RWPE1 (cell line): Measurements from ENCODE around the gene RASSF1.
"Not testable (repeated sequence)": the region's sequence is repeated elsewhere in the genome, so short reads cannot be mapped to it uniquely, and the experiment has no call there.

Experiments used
- CTCF ChIA-PET: fragments of 350-600 bp; sonication (Branson Sonifier 250); formaldehyde crosslinking; extraction: SDS; loops from one replicate; lab custom pipeline; 2021; lab: Yijun Ruan, JAX
- POLR2A ChIA-PET: fragments of 400-600 bp; formaldehyde crosslinking; extraction: SDS; loops from one replicate; lab custom pipeline; 2020; ENCODE audit warnings: antibody characterized with exemption; ENCODE audit not compliant: low non-redundant PET; lab: Yijun Ruan, JAX
- DNase-seq: peaks from one replicate; pipeline ENCODE4 v3.0.0; 2012; ENCODE audit warnings: low spot score
- H3K27ac ChIP-seq: fragments of 450-650 bp; 2 replicates; pipeline ENCODE4 v1.5.1; 2017
- TF ChIP-seq, protein P1 (sequence below): fragments of 450-650 bp; conservative IDR thresholded peaks from 2 replicates; pipeline ENCODE4 v1.5.1; 2017; ENCODE audit warnings: low read depth, mild to moderate bottlenecking

Gene RASSF1

DNA sequence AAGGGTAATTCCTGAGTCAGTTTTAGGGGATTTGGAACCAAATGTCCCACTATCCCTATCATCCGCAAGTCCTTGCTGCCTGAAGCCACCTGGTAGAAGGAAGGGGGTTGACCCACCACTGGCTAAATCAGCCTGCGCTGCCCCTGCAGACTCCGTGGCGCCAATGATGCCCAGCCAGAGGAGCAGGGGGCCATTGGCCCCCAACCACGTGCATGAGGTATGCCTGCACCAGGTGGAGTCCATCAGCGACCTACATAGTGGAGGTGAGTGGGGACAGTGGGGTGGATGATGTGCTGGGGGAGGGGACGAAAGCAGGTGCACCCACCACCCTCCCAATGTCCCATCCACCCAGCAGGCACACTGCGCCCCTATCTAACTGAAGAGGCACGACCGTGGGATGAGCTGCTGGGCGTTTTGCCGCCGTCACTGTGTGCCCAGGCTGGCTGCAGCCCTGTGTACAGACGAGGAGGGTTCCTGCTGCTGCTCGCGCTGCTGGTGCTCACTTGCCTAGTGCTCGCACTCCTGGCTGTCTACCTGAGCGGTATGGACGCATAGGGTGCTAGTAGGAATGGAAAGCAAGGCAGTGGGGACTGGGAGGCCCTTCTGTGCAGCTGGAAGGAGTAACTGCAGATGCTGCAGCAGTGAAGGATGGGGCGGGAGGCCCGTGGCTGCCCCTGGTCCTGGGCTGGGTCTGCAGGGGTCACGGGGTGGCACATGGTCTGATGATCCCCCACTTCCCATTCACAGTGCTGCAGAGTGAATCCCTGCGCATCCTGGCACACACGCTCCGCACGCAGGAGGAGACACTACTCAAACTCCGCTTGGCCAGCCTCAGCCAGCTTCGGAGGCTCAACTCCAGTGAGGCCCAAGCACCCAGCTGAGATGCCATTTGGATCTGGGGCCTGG, 54.1 kb downstream of the RASSF1 start:
- ChIA-PET CTCF (no interaction called here), POLR2A (no interaction called here)
- TF ChIP-seq, protein P1, sequence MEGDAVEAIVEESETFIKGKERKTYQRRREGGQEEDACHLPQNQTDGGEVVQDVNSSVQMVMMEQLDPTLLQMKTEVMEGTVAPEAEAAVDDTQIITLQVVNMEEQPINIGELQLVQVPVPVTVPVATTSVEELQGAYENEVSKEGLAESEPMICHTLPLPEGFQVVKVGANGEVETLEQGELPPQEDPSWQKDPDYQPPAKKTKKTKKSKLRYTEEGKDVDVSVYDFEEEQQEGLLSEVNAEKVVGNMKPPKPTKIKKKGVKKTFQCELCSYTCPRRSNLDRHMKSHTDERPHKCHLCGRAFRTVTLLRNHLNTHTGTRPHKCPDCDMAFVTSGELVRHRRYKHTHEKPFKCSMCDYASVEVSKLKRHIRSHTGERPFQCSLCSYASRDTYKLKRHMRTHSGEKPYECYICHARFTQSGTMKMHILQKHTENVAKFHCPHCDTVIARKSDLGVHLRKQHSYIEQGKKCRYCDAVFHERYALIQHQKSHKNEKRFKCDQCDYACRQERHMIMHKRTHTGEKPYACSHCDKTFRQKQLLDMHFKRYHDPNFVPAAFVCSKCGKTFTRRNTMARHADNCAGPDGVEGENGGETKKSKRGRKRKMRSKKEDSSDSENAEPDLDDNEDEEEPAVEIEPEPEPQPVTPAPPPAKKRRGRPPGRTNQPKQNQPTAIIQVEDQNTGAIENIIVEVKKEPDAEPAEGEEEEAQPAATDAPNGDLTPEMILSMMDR = no peak
- peak overlapping the region; percentile 93 for H3K27ac ChIP-seq
- no peak for DNase-seq

DNA sequence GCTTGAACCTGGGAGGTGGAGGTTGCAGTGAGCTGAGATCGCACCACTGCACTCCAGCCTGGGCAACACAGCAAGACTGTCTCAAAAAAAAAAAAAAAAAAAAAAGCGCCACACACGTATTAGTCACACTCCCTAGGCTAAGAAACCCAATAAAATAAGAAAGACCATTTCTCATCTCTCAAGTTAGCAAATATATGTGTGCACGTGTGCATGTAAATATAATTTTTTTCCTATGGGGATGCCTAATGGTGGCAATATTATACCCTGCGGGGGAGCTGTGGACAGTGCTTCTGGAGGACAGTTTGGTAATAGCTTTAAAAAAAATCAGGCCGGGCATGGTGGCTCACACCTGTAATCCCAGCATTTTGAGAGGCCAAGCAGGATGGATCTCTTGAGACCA, 56.5 kb downstream of the RASSF1 start:
- CTCF ChIA-PET, DNase-seq: not testable (repeated sequence)
- H3K27ac ChIP-seq = peak overlapping the region; percentile 29; the same call in 1 of the 2 replicates
- POLR2A ChIA-PET = interaction anchor here (0.5 kb wide), 1 partner anchor 1399 kb away, joined by 6 read pairs; no protein-coding TSS in a partner anchor
